ENCODE measurements around the gene VSTM5.

GRCh38 chr11:93827363-93827762 is 23.1 kb downstream of the VSTM5 start:
- TF ChIP-seq EP300 (IDR thresholded peaks at IDR 0.05) (no peak), POLR2A (IDR thresholded peaks at IDR 0.05) (no peak)
